ENCODE data around the gene DYRK2. TPM values are rescaled to one million over a fixed set of nuclear protein-coding genes. Genes with fewer than 3 reads are reported as not detected.

The DYRK2 gene
- total RNA-seq: 37.6 and 40.3 TPM in 2 replicates

GRCh38 chr12:67648521-67649260 lies at the start of gene DYRK2:
Gene DYRK2, plus strand, starts transcription at chr12:67648745. Its CDS starts 389 bp downstream, at chr12:67649134.
- POLR2A ChIA-PET: interaction anchor here (0.5 to 4.7 kb wide), 12 partner anchors 10 to 989 kb away, joined by 3 to 55 read pairs (median 5); partner anchors contain the start of gene CAND1
- ATAC-seq (ENCODE audit: low read depth) (peak; percentile 64), DNase-seq (peak; percentile 78)
- CTCF ChIA-PET: interaction anchor here (0.6 to 1.5 kb wide), 4 partner anchors 12 to 294 kb away, joined by 3 to 5 read pairs (median 4); no protein-coding TSS in a partner anchor
- intact Hi-C loops (cut with micrococcal nuclease): loop anchor here (1.0 to 2.0 kb wide), 5 partner anchors 18 to 379 kb away; partner anchors contain the start of gene CAND1
- Mint-ChIP-seq H3K36me3 (ENCODE audit: low read depth) (peaks cover 15% of the 10 kb centered on the region), H3K27ac (peak within 1 kb of the TSS; percentile 87), H3K4me1 (peaks cover 33% of the 10 kb centered on the region), H3K27me3 (no peaks in the 10 kb centered on the region), H3K9me3 (no peaks in the 10 kb centered on the region), H3K4me3 (peak within 1 kb of the TSS; percentile 97)
- TF ChIP-seq CTCF (IDR thresholded peaks at IDR 0.05): no peak

- no peak for TF ChIP-seq CTCF (IDR thresholded peaks at IDR 0.05)
- Mint-ChIP-seq H3K4me1 (peaks cover 3% of the 10 kb centered on the region), H3K4me3 (no peak overlapping the region), H3K36me3 (ENCODE audit: low read depth) (no peaks in the 10 kb centered on the region), H3K27ac (no peak overlapping the region), H3K27me3 (peaks cover 3% of the 10 kb centered on the region), H3K9me3 (peaks cover 4% of the 10 kb centered on the region)
- ATAC-seq (ENCODE audit: low read depth): no peak
- intact Hi-C loops (cut with micrococcal nuclease): no loop called here
- POLR2A ChIA-PET: interaction anchor here (0.7 kb wide), 1 partner anchor 18 kb away, joined by 7 read pairs; no protein-coding TSS in a partner anchor
- CTCF ChIA-PET: no interaction called here
- no peak for DNase-seq
Observed at GRCh38 chr12:67599691-67600090, 48.9 kb upstream of the DYRK2 start.

GRCh38 chr12:67601126-67601525 lies 47.4 kb upstream of the DYRK2 start:
- intact Hi-C loops (cut with micrococcal nuclease): no loop called here
- no peak for TF ChIP-seq CTCF (IDR thresholded peaks at IDR 0.05)
- ChIA-PET CTCF (no interaction called here), POLR2A (no interaction called here)
- Mint-ChIP-seq H3K4me3 (no peak overlapping the region), H3K36me3 (ENCODE audit: low read depth) (no peaks in the 10 kb centered on the region), H3K9me3 (peaks cover 4% of the 10 kb centered on the region), H3K27ac (no peak overlapping the region), H3K27me3 (peaks cover 5% of the 10 kb centered on the region), H3K4me1 (peaks cover 3% of the 10 kb centered on the region)
- DNase-seq (no peak), ATAC-seq (ENCODE audit: low read depth) (no peak)

- Mint-ChIP-seq H3K27me3 (peaks cover 2% of the 10 kb centered on the region), H3K4me1 (no peaks in the 10 kb centered on the region), H3K27ac (no peak overlapping the region), H3K9me3 (no peaks in the 10 kb centered on the region), H3K4me3 (no peak overlapping the region), H3K36me3 (ENCODE audit: low read depth) (no peaks in the 10 kb centered on the region)
- no peak for ATAC-seq (ENCODE audit: low read depth)
- no peak for TF ChIP-seq CTCF (IDR thresholded peaks at IDR 0.05)
- no peak for DNase-seq
- ChIA-PET POLR2A (no interaction called here), CTCF (no interaction called here)
- intact Hi-C loops (cut with micrococcal nuclease): no loop called here
Observed at GRCh38 chr12:67609226-67609870, 39.2 kb upstream of the DYRK2 start.

GRCh38 chr12:67613040-67613439 lies 35.5 kb upstream of the DYRK2 start:
- H3K4me3 Mint-ChIP-seq: no peak overlapping the region
- ATAC-seq (ENCODE audit: low read depth) (no peak), DNase-seq (no peak)
- H3K4me1 Mint-ChIP-seq: peaks cover 6% of the 10 kb centered on the region
- no peaks in the 10 kb centered on the region for H3K9me3 Mint-ChIP-seq
- POLR2A ChIA-PET: interaction anchor here (1.0 kb wide), 1 partner anchor 36 kb away, joined by 3 read pairs; no protein-coding TSS in a partner anchor
- H3K36me3 Mint-ChIP-seq (ENCODE audit: low read depth): no peaks in the 10 kb centered on the region
- intact Hi-C loops (cut with micrococcal nuclease): no loop called here
- CTCF ChIA-PET: no interaction called here
- no peaks in the 10 kb centered on the region for H3K27me3 Mint-ChIP-seq
- TF ChIP-seq CTCF (IDR thresholded peaks at IDR 0.05): no peak
- H3K27ac Mint-ChIP-seq: no peak overlapping the region

Data from activated B cell treated with CpG ODN at 0.5 μM for 24 hours (primary cell).